Measurements from ENCODE around the gene SH3RF3.

- TF ChIP-seq CTCF (IDR thresholded peaks at IDR 0.05) (no peak), POLR2A (IDR thresholded peaks at IDR 0.05) (no peak), POLR2AphosphoS5 (IDR thresholded peaks at IDR 0.05) (no peak)
These were observed 2.8 kb downstream of the SH3RF3 start for GRCh38 chr2:109131777-109132176.

Data from breast epithelium (tissue), 3 donors.